ENCODE data around the gene EVA1A. TPM values are rescaled to one million over a fixed set of nuclear protein-coding genes. Genes with fewer than 3 reads are reported as not detected.
"Not testable (repeated sequence)": the region's sequence is repeated elsewhere in the genome, so short reads cannot be mapped to it uniquely, and the experiment has no call there.

EVA1A gene
- total RNA-seq, 2 experiments from 2014 or later, result not detected

- Histone ChIP-seq H4K20me1 (ENCODE audit: insufficient read depth, low read length) (no peaks in the 10 kb centered on the region), H3K9me2 (ENCODE audit: insufficient read depth, low read length) (no peaks in the 10 kb centered on the region), H2AFZ (ENCODE audit: low read length) (no peak overlapping the region), H3K9me3 (ENCODE audit: low read length) (no peaks in the 10 kb centered on the region), H3K79me2 (ENCODE audit: insufficient read depth, low read depth, low read length) (no peaks in the 10 kb centered on the region), H3K4me1 (ENCODE audit: insufficient read depth, low read length, poor library complexity, severe bottlenecking) (no peaks in the 10 kb centered on the region), H3K36me3 (ENCODE audit: insufficient read depth, low read length) (no peaks in the 10 kb centered on the region), H3K4me3 (ENCODE audit: low read depth, low read length, poor library complexity, severe bottlenecking) (no peak overlapping the region), H3K27ac (ENCODE audit: low read depth, low read length, poor library complexity, severe bottlenecking) (no peak overlapping the region), H3K4me2 (ENCODE audit: low read length) (no peak overlapping the region)
- ChIA-PET POLR2A (no interaction called here), CTCF (ENCODE audit: unreplicated experiment) (no interaction called here)
- no TSS peak for BruUV-seq (replicated peaks)
- intact Hi-C loops (cut with micrococcal nuclease; ENCODE audit: unreplicated experiment), result no loop called here
- TF ChIP-seq CTCF (conservative IDR thresholded peaks at IDR 0.05; ENCODE audit: low read length) (no peak), EZH2phosphoT487 (IDR thresholded peaks at IDR 0.05; ENCODE audit: borderline replicate concordance, low read depth, low read length) (no peak)
- no peak for DNase-seq (ENCODE audit: low spot score)
These were observed 71.0 kb downstream of the EVA1A start for GRCh38 chr2:75489721-75490120.

- TF ChIP-seq CTCF (conservative IDR thresholded peaks at IDR 0.05; ENCODE audit: low read length), result no peak
- no peak for TF ChIP-seq EZH2phosphoT487 (IDR thresholded peaks at IDR 0.05; ENCODE audit: borderline replicate concordance, low read depth, low read length)
- POLR2A ChIA-PET, result no interaction called here
- DNase-seq (ENCODE audit: low spot score), result no peak
- CTCF ChIA-PET (ENCODE audit: unreplicated experiment), result no interaction called here
- Histone ChIP-seq H3K4me1 (ENCODE audit: insufficient read depth, low read length, poor library complexity, severe bottlenecking) (no peaks in the 10 kb centered on the region), H3K27ac (ENCODE audit: low read depth, low read length, poor library complexity, severe bottlenecking) (no peak overlapping the region), H3K36me3 (ENCODE audit: insufficient read depth, low read length) (no peaks in the 10 kb centered on the region), H3K9me2 (ENCODE audit: insufficient read depth, low read length) (no peaks in the 10 kb centered on the region), H3K4me2 (ENCODE audit: low read length) (no peak overlapping the region), H2AFZ (ENCODE audit: low read length) (no peak overlapping the region), H4K20me1 (ENCODE audit: insufficient read depth, low read length) (no peaks in the 10 kb centered on the region), H3K9me3 (ENCODE audit: low read length) (no peaks in the 10 kb centered on the region), H3K4me3 (ENCODE audit: low read depth, low read length, poor library complexity, severe bottlenecking) (no peak overlapping the region), H3K79me2 (ENCODE audit: insufficient read depth, low read depth, low read length) (no peaks in the 10 kb centered on the region)
- intact Hi-C loops (cut with micrococcal nuclease; ENCODE audit: unreplicated experiment), result no loop called here
- BruUV-seq (replicated peaks), result no TSS peak
These were observed 72.6 kb downstream of the EVA1A start for GRCh38 chr2:75488157-75488556.

- H3K9me3 ChIP-seq (ENCODE audit: low read length); H4K20me1 ChIP-seq (ENCODE audit: insufficient read depth, low read length); H3K4me2 ChIP-seq (ENCODE audit: low read length); H3K4me1 ChIP-seq (ENCODE audit: insufficient read depth, low read length, poor library complexity, severe bottlenecking); H3K27ac ChIP-seq (ENCODE audit: low read depth, low read length, poor library complexity, severe bottlenecking); H3K79me2 ChIP-seq (ENCODE audit: insufficient read depth, low read depth, low read length); BruUV-seq (replicated peaks); H2AFZ ChIP-seq (ENCODE audit: low read length); H3K36me3 ChIP-seq (ENCODE audit: insufficient read depth, low read length); CTCF ChIA-PET (ENCODE audit: unreplicated experiment); POLR2A ChIA-PET; intact Hi-C loops (cut with micrococcal nuclease; ENCODE audit: unreplicated experiment); H3K9me2 ChIP-seq (ENCODE audit: insufficient read depth, low read length); DNase-seq (ENCODE audit: low spot score); H3K4me3 ChIP-seq (ENCODE audit: low read depth, low read length, poor library complexity, severe bottlenecking): not testable (repeated sequence)
These were observed 74.0 kb downstream of the EVA1A start for GRCh38 chr2:75486735-75487134.
